C4-2B (cell line): Measurements from ENCODE around the gene CMPK2.

Source experiments
- H3K27ac ChIP-seq: fragments of 450-650 bp; 2 replicates; pipeline ENCODE4 v1.5.1; 2017
- ZFX ChIP-seq: fragments of 450-650 bp; IDR thresholded peaks from 2 replicates; pipeline ENCODE4 v1.6.1; 2017
- TF ChIP-seq, protein P1 (sequence below): fragments of 450-650 bp; conservative IDR thresholded peaks from 2 replicates; pipeline ENCODE4 v1.5.1; 2017; ENCODE audit warnings: mild to moderate bottlenecking

CMPK2 gene, protein sequence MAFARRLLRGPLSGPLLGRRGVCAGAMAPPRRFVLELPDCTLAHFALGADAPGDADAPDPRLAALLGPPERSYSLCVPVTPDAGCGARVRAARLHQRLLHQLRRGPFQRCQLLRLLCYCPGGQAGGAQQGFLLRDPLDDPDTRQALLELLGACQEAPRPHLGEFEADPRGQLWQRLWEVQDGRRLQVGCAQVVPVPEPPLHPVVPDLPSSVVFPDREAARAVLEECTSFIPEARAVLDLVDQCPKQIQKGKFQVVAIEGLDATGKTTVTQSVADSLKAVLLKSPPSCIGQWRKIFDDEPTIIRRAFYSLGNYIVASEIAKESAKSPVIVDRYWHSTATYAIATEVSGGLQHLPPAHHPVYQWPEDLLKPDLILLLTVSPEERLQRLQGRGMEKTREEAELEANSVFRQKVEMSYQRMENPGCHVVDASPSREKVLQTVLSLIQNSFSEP

DNA sequence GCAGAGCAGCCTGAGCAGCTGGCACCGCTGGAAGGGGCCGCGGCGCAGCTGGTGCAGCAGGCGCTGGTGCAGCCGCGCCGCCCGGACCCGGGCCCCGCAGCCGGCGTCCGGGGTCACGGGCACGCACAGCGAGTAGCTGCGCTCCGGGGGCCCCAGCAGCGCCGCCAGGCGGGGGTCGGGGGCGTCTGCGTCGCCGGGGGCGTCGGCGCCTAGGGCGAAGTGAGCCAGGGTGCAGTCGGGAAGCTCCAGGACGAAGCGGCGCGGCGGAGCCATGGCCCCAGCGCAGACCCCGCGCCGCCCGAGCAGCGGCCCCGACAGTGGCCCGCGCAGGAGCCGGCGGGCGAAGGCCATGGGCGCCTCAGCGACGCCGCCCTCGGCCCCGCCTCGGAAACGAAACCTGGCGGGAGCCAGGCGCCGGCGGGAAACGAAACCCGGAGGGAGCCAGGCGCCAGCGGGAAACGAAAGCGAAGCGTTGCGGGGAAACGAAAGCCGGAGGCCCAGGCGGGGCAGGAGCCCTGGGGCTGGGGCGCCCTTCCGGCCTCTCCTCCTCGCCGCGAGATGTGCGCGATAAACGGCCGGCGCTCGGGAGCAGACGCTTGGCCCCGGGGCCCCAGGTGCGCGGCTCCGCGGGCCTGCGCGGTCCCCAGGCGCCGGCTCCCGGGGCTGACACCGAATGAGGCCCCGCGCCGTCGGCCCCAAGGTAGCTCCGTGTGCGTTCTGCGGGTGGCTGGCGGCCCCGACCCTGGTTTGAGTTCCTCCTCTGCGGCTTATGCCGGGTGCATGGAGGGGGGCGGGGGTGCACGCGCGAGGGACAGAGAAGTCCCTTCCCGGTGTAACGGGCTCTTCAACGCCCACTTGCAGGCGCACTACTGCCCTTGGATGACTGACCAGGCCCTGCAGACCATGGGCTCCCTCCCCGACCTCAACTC, at the start of gene CMPK2:
CMPK2 (minus strand) TSS at position 562 of the 929 bp plus-strand sequence; CDS start at position 351, 211 bp downstream.
- H3K27ac ChIP-seq, result peak within 1 kb of the TSS; percentile 65
- peak; percentile 81 for TF ChIP-seq ZFX
- TF ChIP-seq, protein P1, sequence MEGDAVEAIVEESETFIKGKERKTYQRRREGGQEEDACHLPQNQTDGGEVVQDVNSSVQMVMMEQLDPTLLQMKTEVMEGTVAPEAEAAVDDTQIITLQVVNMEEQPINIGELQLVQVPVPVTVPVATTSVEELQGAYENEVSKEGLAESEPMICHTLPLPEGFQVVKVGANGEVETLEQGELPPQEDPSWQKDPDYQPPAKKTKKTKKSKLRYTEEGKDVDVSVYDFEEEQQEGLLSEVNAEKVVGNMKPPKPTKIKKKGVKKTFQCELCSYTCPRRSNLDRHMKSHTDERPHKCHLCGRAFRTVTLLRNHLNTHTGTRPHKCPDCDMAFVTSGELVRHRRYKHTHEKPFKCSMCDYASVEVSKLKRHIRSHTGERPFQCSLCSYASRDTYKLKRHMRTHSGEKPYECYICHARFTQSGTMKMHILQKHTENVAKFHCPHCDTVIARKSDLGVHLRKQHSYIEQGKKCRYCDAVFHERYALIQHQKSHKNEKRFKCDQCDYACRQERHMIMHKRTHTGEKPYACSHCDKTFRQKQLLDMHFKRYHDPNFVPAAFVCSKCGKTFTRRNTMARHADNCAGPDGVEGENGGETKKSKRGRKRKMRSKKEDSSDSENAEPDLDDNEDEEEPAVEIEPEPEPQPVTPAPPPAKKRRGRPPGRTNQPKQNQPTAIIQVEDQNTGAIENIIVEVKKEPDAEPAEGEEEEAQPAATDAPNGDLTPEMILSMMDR, result peak; percentile 14

DNA sequence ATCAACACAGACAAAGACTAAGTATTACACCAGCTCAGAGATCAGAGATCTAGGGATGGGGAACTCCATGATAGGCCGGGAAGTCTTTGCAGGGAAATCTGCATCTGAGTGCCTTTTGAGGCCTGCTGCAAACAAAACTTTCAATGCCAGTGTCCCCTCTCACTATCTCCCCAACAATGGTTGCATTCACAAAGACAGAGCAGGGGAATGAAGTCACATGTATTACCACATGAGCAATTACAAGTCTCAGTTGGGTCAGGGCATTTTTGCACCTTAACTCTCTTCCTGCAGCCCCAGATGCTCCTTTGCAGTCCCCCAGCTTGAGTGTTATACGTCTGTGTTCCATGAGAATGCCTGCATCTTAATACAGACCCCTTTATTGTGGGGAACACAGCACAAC, 49.7 kb upstream of the CMPK2 start:
- TF ChIP-seq, protein P1, result no peak
- no peak for TF ChIP-seq ZFX
- H3K27ac ChIP-seq, result no peak overlapping the region

DNA sequence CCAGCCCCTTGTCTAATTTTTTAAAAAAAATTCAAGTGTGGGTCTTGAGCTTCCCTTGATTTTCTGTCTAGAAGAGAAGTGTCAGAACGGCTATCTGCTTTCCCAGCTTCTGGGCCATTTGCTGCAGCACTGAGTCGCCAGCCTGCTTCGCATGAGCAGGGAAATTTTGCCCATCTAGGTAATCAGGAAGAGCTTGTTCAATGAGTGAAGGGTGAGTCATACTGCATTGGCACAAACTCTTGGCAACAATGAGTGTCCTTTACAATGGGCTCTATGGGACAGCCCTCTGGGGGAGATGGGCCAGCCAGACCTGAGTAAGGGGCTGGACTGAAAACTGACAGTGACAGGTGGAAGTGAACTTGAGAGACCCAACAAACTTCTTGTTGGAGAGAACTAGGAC, 49.1 kb upstream of the CMPK2 start:
- TF ChIP-seq, protein P1, result no peak
- no peak for TF ChIP-seq ZFX
- no peak overlapping the region for H3K27ac ChIP-seq

DNA sequence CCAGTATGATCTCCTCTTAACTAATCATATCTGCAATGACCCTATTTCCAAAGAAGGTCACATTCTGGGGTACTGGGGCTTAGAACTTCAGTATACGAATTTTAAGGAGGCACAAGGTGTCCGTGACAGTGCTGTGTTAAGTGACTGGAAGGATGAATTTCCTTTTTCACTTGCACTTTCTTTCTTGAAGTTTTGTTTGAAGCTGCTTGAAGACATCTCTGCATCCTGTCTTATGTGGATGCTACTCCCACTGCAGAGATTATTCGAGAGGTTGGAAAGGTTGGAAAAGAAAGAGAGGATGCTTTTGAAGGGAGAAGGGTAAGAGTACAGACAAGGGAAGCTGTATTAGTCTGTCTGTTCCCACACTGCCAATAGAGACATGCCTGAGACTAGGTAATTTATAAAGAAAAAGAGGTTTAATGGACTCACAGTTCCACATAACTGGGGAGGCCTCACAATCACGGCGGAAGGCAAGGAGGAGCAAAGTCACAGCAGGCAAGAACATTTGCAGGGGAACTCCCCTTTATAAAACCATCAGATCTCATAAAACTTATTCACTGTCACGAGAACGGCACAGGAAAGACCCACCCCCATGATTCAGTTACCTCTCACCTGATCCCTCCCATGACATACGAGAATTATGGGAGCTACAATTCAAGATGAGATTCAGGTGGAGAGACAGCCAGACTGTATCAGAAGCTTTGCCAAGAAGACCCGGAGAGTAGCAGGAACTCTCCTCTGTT, 47.9 kb upstream of the CMPK2 start:
- TF ChIP-seq ZFX, result no peak
- TF ChIP-seq, protein P1, result no peak
- H3K27ac ChIP-seq, result no peak overlapping the region

DNA sequence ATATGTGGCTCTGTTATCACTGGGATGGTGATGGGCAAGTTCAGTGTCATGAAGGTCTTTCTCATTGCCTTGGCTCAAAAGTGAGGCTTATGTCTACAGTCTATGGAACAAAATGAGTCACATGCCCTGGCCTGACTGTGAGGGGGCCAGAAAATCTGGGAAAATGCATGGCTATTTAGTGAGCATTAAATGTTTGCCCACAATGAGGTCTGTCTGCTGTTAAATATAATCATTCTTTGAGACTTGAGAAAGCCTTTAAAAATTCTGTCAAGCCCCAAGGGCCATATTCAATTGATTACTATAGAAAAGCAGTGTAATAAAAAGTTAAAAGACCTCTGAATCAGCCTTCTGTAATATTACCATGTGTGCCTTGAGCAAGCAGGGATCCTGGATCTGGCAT, 46.0 kb upstream of the CMPK2 start:
- TF ChIP-seq, protein P1, result no peak
- TF ChIP-seq ZFX, result no peak
- H3K27ac ChIP-seq, result no peak overlapping the region

DNA sequence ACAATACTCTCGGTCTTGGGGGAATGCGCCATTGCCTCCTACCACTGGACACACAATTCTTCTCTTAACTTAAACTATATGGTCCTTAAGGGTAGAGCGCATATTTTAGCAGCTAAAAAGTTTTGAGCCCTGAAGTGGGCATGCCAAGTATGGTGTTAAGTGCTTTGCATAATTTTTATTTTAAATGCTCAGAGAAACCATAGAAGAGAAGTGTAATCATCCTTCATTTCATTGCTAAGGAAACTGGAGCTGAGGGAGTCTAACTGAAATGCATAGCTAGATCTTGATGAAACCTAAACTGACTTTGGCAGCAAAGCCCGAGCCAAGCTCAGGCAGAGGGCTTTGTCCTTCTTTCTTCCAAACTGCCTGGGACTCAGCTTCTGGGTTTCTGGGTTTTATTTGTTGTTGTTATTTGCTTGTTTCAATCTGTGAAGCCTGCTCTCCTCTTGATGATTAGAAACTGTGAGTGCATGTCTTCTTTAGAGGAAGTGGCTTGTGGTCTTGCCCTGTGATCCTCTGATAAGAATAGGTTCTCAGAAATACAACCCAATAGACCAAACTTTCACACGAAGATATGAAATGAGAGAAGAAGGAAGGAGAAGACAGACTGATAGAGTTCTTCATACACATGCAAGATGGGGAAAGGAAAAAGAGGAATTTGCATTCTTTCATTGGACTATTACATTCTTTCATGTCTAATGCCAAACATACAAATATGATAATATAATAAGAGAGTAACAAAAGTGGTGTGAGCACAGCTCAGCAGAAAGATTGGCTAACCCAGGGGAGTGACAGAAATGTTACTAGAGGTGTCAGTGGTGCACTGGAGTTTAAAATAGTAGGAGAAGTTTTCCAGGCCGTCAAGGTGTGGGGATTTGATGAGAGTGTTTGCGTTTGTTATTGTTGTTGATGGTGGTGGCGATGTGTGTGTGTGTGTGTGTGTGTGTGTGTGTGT, 44.0 kb upstream of the CMPK2 start:
- H3K27ac ChIP-seq, result no peak overlapping the region
- no peak for TF ChIP-seq ZFX
- TF ChIP-seq, protein P1, result no peak
